HG02571 (cell line): ENCODE measurements around the gene ALDH18A1.
"Not testable (repeated sequence)": the region's sequence is repeated elsewhere in the genome, so short reads cannot be mapped to it uniquely, and the experiment has no call there.

ENCODE experiments used
- ATAC-seq: cut with Tn5 transposase; IDR thresholded peaks from one replicate; pipeline ENCODE4 v1.9.1; 2021; ENCODE audit warnings: mild to moderate bottlenecking, moderate library complexity; ENCODE audit not compliant: unreplicated experiment

The ALDH18A1 gene

GRCh38 chr10:95656291-95657164, at the start of gene ALDH18A1:
Gene ALDH18A1, minus strand, starts transcription at chr10:95656711. Its CDS starts 3,334 bp downstream, at chr10:95653377.
- peak; percentile 88 for ATAC-seq

DNA sequence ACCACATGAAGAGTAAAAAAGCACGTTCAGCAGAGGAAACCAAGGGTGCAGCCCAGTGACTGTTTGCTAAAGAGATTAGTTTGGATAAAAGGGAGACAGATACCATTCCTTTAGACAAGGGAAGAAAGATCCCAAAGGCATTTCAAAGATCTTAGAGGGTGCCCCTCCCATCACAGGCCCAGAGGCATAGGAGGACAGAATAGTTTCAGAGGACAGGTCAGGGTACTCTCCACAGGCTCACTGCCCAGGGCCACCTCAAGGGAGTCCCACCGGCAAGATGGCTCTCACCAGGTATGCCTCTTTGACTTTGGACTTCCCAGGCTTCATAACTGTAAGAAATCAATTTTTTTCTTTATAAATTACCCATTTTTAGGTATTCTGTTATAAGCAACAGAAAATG, 41.9 kb upstream of the ALDH18A1 start:
- ATAC-seq, result no peak

DNA sequence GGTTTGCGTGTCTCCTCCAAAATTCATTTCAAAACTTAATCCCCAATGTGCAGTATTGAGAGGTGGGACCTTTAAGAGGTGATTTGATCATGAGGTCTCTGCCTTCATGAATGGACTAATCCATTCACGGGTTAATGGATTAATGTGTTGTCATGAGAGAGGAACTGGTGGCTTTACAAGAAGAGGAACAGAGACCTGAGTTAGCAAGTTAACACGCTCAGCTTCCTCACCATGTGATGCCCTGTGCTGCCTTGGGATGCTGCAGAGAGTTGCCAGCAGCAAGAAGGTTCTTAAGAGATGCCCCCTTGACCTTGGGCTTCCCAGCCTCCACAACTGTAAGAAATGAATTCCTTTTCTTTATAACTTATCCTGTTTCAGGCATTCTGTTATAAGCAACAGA, 40.9 kb upstream of the ALDH18A1 start:
- no peak for ATAC-seq

DNA sequence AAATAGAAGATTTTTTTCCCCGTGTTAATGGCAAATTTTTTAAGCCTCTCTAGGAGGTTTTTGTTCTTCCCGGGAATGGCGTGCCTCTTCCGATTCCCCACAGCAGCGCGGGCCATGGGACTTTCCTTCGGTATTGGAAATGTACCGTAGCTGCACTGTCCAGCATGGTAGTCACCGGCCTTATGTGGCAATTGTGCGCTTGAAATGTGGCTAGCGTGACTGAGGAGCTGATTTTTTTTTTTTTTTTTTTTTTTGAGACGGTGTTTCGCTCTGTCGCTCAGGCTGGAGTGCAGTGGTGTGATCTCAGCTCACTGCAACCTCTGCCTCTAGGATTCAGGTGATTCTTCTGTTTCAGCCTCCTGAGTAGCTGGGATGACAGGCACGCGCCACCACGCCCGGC, 38.2 kb upstream of the ALDH18A1 start:
- ATAC-seq, result no peak

GRCh38 chr10:95693668-95694534, 37.4 kb upstream of the ALDH18A1 start, which contains the start of gene TCTN3:
Gene TCTN3, minus strand, starts transcription at chr10:95693927. Its CDS starts 28 bp downstream, at chr10:95693899.
- ATAC-seq, result peak; percentile 99

- no peak for ATAC-seq
Measured at GRCh38 chr10:95693071-95693667, 36.7 kb upstream of the ALDH18A1 start.

- no peak for ATAC-seq
Measured at GRCh38 chr10:95691281-95691680, 34.8 kb upstream of the ALDH18A1 start.

GRCh38 chr10:95688648-95689047, 32.1 kb upstream of the ALDH18A1 start:
- ATAC-seq, result no peak

DNA sequence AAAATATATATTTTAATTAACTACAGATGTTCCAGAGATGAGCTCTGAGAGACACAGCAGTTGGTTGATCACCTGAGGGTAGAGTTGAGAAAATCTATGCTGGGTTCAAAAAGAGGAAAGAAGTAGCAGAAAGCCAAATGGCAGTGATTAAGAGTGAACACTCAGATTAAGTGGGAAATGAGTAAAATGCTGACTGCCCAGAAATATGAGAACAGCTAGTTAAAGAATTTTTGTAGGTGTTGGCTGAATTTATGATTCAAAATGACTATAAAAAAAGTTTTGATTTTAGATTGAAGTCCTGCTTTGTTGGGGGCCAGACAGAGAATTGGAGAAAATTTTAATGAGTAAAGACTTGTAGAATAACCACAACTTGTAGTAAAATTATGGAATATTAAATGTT, 27.5 kb upstream of the ALDH18A1 start:
- ATAC-seq, result no peak

GRCh38 chr10:95675403-95676116, 19.0 kb upstream of the ALDH18A1 start:
- ATAC-seq, result no peak

- ATAC-seq, result no peak
Measured at GRCh38 chr10:95674643-95675042, 18.1 kb upstream of the ALDH18A1 start.

GRCh38 chr10:95672641-95673040, 16.1 kb upstream of the ALDH18A1 start:
- not testable (repeated sequence) for ATAC-seq

GRCh38 chr10:95664543-95664942, 8.0 kb upstream of the ALDH18A1 start:
- ATAC-seq, result no peak

DNA sequence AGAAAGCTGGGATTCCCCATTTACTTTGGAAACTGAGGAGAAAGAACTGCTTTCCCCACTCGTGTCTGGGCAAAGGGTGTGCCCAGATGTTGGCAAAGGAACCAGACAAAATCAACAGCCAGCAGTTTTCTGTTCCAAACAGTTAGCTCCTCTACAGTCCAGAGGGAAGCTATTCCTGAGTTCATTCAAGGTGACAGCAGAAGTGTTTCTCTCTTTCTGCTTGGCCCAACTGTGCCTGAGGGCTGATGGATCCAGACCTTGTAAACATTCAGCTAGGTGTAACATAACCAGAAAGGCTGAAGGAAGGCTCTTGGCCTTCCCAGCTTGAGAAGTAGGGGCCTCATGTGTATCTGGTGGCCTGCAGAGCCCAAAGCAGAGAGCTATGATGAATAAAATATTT, 7.0 kb upstream of the ALDH18A1 start:
- ATAC-seq, result no peak

GRCh38 chr10:95661818-95662217, 5.3 kb upstream of the ALDH18A1 start:
- no peak for ATAC-seq

GRCh38 chr10:95660283-95660682, 3.8 kb upstream of the ALDH18A1 start:
- ATAC-seq, result no peak

- ATAC-seq, result no peak
Measured at GRCh38 chr10:95657250-95657649, 739 bp upstream of the ALDH18A1 start.

GRCh38 chr10:95655571-95656290, 780 bp downstream of the ALDH18A1 start:
- peak; percentile 11 for ATAC-seq

DNA sequence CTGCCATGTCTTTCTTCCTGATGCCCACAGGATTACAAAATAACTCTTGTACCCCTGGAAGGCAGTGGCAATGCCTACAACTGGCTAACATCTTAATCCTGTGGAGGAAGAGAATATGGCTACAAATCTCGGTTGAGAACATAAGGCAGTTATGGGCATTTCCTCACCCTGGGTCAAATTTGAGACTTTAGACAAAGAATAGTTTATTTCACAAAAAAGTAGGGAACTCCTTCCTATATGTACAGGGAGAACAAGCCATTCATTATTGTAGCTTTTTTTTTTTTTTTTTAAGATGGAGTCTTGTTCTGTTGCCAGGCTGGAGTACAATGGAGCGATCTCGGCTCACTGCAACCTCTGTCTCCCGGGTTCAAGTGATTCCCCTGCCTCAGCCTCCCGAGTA, 2.6 kb downstream of the ALDH18A1 start:
- ATAC-seq, result no peak
